GM19328 (cell line): ENCODE measurements around the gene MIOX.

ENCODE experiments used
- ATAC-seq: cut with Tn5 transposase; IDR thresholded peaks from one replicate; pipeline ENCODE4 v1.9.1; 2021; ENCODE audit warnings: mild to moderate bottlenecking, moderate library complexity; ENCODE audit not compliant: unreplicated experiment

MIOX gene

GRCh38 chr22:50454556-50455075 lies 32.0 kb upstream of the MIOX start:
- ATAC-seq: no peak

- no peak for ATAC-seq
These were observed 31.5 kb upstream of the MIOX start for GRCh38 chr22:50455201-50455600.

- no peak for ATAC-seq
These were observed 30.6 kb upstream of the MIOX start for GRCh38 chr22:50456026-50456425.

GRCh38 chr22:50456466-50457234 lies 30.0 kb upstream of the MIOX start:
- ATAC-seq: no peak

- ATAC-seq: no peak
These were observed 27.6 kb upstream of the MIOX start for GRCh38 chr22:50459016-50459415.

GRCh38 chr22:50459496-50460140 lies 27.0 kb upstream of the MIOX start:
- no peak for ATAC-seq

- ATAC-seq: no peak
These were observed 25.7 kb upstream of the MIOX start for GRCh38 chr22:50460938-50461337.

GRCh38 chr22:50461536-50461935 lies 25.1 kb upstream of the MIOX start:
- ATAC-seq: no peak

- ATAC-seq: no peak
These were observed 24.6 kb upstream of the MIOX start for GRCh38 chr22:50461979-50462540.

DNA sequence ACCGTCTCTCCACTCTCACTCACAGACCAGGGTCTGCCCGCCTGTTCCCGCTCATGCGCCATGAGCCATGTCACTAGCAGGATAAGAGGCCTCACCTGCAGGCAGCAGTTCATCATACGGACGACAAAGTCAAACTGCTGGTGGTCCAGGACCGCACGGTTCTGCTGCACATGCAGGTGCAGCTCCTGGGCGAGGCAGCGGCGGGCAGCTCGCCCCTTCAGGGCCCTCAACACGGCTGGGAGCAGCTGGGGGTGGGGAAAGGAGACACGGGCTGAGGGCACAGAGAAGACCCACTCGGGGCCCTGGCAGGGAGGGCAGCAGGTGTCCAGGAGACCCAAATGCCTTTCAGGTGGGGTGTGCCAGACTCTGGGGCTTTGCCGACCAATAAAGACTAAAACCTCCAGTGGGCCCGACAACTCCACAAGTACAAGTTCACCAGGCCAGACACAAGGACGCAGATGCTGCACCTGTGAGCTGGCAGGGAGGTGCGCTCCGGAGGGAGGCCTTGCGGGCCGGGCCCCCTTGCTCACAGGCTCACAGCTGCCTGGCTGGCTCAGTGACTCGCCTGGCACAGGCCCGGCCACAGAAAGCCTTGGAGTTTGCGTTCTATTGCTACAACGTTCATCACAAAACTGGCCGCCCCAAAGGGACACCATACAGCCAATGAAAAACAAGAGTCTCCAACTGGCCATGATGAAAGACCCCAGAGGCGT lies 23.3 kb upstream of the MIOX start:
- no peak for ATAC-seq

DNA sequence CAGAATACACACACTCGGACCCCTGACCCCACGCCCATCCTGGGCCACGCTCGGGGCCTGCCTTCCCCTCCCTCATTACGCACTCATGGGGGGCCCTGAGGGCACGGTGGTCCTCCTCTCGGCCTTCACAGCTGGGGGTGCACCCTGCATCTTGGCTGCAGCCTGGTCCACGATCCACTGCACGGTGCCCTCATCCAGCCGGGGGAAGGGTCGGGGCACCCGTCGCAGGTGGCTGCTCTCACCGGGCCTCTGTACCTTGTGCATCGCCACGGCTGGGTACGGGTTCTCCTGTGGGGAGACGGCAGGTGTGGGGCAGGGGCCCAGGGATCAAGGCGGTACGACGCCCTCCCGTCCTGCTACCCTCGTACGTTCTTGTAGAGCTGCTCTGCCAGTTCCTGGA lies 22.2 kb upstream of the MIOX start:
- no peak for ATAC-seq

DNA sequence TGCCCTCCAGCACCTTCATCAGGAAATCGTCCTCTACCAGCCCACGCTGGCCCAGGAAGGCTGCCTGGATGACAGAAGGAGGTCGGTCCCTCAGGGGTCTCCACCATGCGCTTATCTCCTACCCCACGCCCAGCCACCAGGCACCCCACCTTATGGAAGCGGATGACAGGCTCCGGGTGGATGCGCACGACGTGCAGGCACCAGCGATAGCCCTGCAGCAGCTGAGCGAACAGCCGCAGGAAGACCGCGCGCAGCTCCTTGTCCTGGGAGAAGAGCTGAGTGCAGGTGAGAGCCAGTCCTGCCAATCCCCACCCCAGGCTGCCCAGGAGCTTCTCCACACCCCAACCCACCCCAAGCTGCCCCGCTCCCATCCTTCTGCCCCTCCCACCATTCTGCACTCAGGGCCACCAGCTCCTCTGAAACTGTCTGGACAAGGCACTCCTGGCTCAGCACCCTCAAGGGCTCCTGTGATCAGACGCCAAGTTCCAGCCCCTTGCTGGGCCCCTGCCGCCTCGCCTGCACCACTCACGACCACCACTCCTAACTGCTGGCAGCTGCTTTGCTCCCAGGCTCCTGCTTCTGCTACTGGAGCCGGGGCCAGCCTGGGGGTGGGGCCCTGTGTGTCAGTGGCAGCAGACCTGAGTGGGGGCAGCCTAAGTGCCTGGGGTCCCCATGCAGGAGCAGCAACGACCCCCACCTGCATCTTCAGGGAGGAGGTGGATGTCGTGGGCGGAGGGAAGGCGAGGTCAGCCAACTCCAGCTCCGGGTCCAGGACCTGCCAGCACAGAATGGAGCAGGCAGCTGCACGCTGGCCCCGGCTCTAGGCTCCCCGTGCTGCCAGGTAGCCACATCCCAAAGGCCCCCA lies 21.4 kb upstream of the MIOX start:
- ATAC-seq: no peak

GRCh38 chr22:50467341-50467740 lies 19.3 kb upstream of the MIOX start:
- no peak for ATAC-seq

GRCh38 chr22:50467773-50468440 lies 18.8 kb upstream of the MIOX start:
- ATAC-seq: no peak

DNA sequence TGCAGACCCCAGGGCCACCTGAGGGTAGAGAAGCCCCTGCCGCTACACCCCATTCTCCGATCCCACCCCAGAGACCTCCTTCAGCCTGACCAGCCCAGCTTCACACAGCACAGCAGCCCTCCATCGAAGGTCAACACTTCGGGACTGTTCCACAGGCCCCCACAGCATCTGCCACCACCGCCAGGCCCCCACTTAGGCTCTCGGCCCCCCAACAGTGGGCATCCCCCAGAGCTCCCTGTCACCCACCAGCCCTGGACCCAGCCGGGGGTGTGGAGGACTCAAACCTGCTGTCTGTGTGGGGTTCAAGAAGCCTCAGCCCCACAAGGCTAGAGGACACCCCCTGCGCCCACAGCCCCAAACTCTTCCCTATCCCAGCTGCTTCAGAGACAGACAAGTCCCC lies 18.0 kb upstream of the MIOX start:
- ATAC-seq: no peak

GRCh38 chr22:50469377-50470305 lies 17.0 kb upstream of the MIOX start:
- ATAC-seq: peak; percentile 44

GRCh38 chr22:50470491-50470890 lies 16.2 kb upstream of the MIOX start:
- ATAC-seq: no peak

- no peak for ATAC-seq
These were observed 15.3 kb upstream of the MIOX start for GRCh38 chr22:50471197-50471847.
